Chondrocyte (in vitro differentiated cells): Measurements from ENCODE around the gene OGFOD1. TPM values are rescaled to one million over a fixed set of nuclear protein-coding genes. Genes with fewer than 3 reads are reported as not detected.
A peak's percentile ranks its signal among the peaks of the same experiment; 100 is the strongest.

Experiments used
- DNase-seq: peaks from one replicate; pipeline ENCODE4 v3.0.0; 2021; ENCODE audit warnings: mixed read lengths, low spot score
- H3K27ac Mint-ChIP-seq: one replicate; pipeline ENCODE4 v1.8.0; 2021; ENCODE audit warnings: mild to moderate bottlenecking, moderate library complexity, mixed read lengths; ENCODE audit not compliant: unreplicated experiment
- H3K27me3 Mint-ChIP-seq: 2 replicates; pipeline ENCODE4 v1.8.0; 2021; ENCODE audit warnings: low read depth, mixed read lengths
- H3K36me3 Mint-ChIP-seq: 2 replicates; pipeline ENCODE4 v1.8.0; 2021; ENCODE audit warnings: low read depth, mixed read lengths
- H3K4me1 Mint-ChIP-seq: 2 replicates; pipeline ENCODE4 v1.8.0; 2021; ENCODE audit warnings: low read depth, mild to moderate bottlenecking, mixed read lengths
- H3K4me3 Mint-ChIP-seq: one replicate; pipeline ENCODE4 v1.8.0; 2021; ENCODE audit warnings: mild to moderate bottlenecking, moderate library complexity, mixed read lengths; ENCODE audit not compliant: unreplicated experiment
- H3K9me3 Mint-ChIP-seq: 2 replicates; pipeline ENCODE4 v1.8.0; 2021; ENCODE audit warnings: low read depth, mixed read lengths
- CTCF ChIP-seq: fragments of 200-600 bp; sonication (generic); IDR thresholded peaks from 2 replicates; pipeline ENCODE4 v1.5.0; 2021; ENCODE audit warnings: antibody characterized with exemption, mild to moderate bottlenecking, moderate library complexity
- total RNA-seq: library from RNA; stranded (reverse); gene quantifications from 3 replicates; pipeline ENCODE4 v1.2.1, GENCODE V29; 2021

Gene OGFOD1
- total RNA-seq, 1 donor from 2014 or later: 62.6 TPM

GRCh38 chr16:56419740-56420548 lies 31.4 kb upstream of the OGFOD1 start:
- DNase-seq: no peak
- no peaks in the 10 kb centered on the region for H3K9me3 Mint-ChIP-seq
- H3K27me3 Mint-ChIP-seq: no peaks in the 10 kb centered on the region
- peak; percentile 17 for TF ChIP-seq CTCF
- peaks cover 54% of the 10 kb centered on the region for H3K4me1 Mint-ChIP-seq
- H3K27ac Mint-ChIP-seq: peak overlapping the region; percentile 76
- no peak overlapping the region for H3K4me3 Mint-ChIP-seq
- no peaks in the 10 kb centered on the region for H3K36me3 Mint-ChIP-seq

- Mint-ChIP-seq H3K27ac (no peak overlapping the region), H3K4me3 (no peak overlapping the region), H3K4me1 (peaks cover 49% of the 10 kb centered on the region)
Observed at GRCh38 chr16:56420613-56421012, 30.7 kb upstream of the OGFOD1 start.

GRCh38 chr16:56421313-56421712 lies 30.0 kb upstream of the OGFOD1 start:
- H3K27me3 Mint-ChIP-seq: no peaks in the 10 kb centered on the region
- peaks cover 48% of the 10 kb centered on the region for H3K4me1 Mint-ChIP-seq
- no peaks in the 10 kb centered on the region for H3K36me3 Mint-ChIP-seq
- no peaks in the 10 kb centered on the region for H3K9me3 Mint-ChIP-seq
- no peak overlapping the region for H3K27ac Mint-ChIP-seq
- no peak for DNase-seq
- no peak for TF ChIP-seq CTCF
- H3K4me3 Mint-ChIP-seq: no peak overlapping the region

More at GRCh38 chr16:56420613-56421012, 30.7 kb upstream of the OGFOD1 start:
- DNase-seq: no peak
- no peak for TF ChIP-seq CTCF
- Mint-ChIP-seq H3K27me3 (no peaks in the 10 kb centered on the region), H3K36me3 (no peaks in the 10 kb centered on the region), H3K9me3 (no peaks in the 10 kb centered on the region)

- H3K4me3 Mint-ChIP-seq: no peak overlapping the region
- H3K4me1 Mint-ChIP-seq: peaks cover 48% of the 10 kb centered on the region
- H3K27me3 Mint-ChIP-seq: no peaks in the 10 kb centered on the region
- H3K9me3 Mint-ChIP-seq: no peaks in the 10 kb centered on the region
- no peak for TF ChIP-seq CTCF
- DNase-seq: no peak
- H3K36me3 Mint-ChIP-seq: no peaks in the 10 kb centered on the region
- H3K27ac Mint-ChIP-seq: no peak overlapping the region
Observed at GRCh38 chr16:56421976-56422669, 29.2 kb upstream of the OGFOD1 start.

- no peak for DNase-seq
- H3K27ac Mint-ChIP-seq: no peak overlapping the region
- H3K9me3 Mint-ChIP-seq: no peaks in the 10 kb centered on the region
- H3K36me3 Mint-ChIP-seq: no peaks in the 10 kb centered on the region
- peak overlapping the region; percentile 38 for H3K4me3 Mint-ChIP-seq
- no peaks in the 10 kb centered on the region for H3K27me3 Mint-ChIP-seq
- TF ChIP-seq CTCF: no peak
- peaks cover 48% of the 10 kb centered on the region for H3K4me1 Mint-ChIP-seq
Observed at GRCh38 chr16:56422896-56423441, 28.4 kb upstream of the OGFOD1 start.
